Tibial nerve (tissue), 4 donors: ENCODE data around the gene THOC2. TPM values are rescaled to one million over a fixed set of nuclear protein-coding genes. Genes with fewer than 3 reads are reported as not detected.

Experiments
- DNase-seq, 2 donors: peaks; one replicate each; pipeline ENCODE4 v3.0.0-alpha.2; 2019; ENCODE audit warnings: low spot score in 2 of 2
- H3K27ac ChIP-seq, 4 donors: fragments of 200-600 bp; sonication (generic) in 3 of 4; one replicate each; pipeline ENCODE4 v1.5.1; 2017 to 2019; ENCODE audit warnings: mild to moderate bottlenecking in 1 of 4
- H3K27me3 ChIP-seq, 2 donors: fragments of 200-600 bp; sonication (generic) in 1 of 2; one replicate each; pipeline versions ENCODE4 v1.5.1 to v1.6.0; 2017 to 2019
- H3K36me3 ChIP-seq, 3 donors: fragments of 200-600 bp; sonication (generic); one replicate each; pipeline ENCODE4 v1.5.1; 2018 to 2019
- H3K4me1 ChIP-seq, 4 donors: fragments of 200-600 bp; sonication (generic) in 3 of 4; one replicate each; pipeline ENCODE4 v1.5.1; 2017 to 2019
- H3K4me3 ChIP-seq, 4 donors: fragments of 200-600 bp; sonication (generic) in 3 of 4; one replicate each; pipeline ENCODE4 v1.5.1; 2017 to 2019; ENCODE audit warnings: mild to moderate bottlenecking in 1 of 4, moderate library complexity in 1 of 4
- H3K9me3 ChIP-seq, 4 donors: fragments of 200-600 bp; sonication (generic) in 3 of 4; one replicate each; pipeline ENCODE4 v1.5.1; 2017 to 2019
- CTCF ChIP-seq, 5 experiments: fragments of 200-600 bp in 3 of 5; fragments of 450-650 bp in 2 of 5; sonication (generic) in 3 of 5; IDR thresholded peaks; one replicate each; pipeline ENCODE4 v1.5.1; 2016 to 2019; ENCODE audit warnings: antibody characterized with exemption in 5 of 5, mild to moderate bottlenecking in 3 of 5, moderate library complexity in 2 of 5
- EP300 ChIP-seq, 2 donors: sonication (generic); formaldehyde crosslinking; IDR thresholded peaks; one replicate each; pipeline ENCODE4 v1.6.1; 2017; ENCODE audit warnings: antibody characterized with exemption in 2 of 2, mild to moderate bottlenecking in 1 of 2
- POLR2A ChIP-seq, 2 donors: fragments of 450-650 bp; IDR thresholded peaks; one replicate each; pipeline ENCODE4 v1.6.1; 2017; ENCODE audit warnings: antibody characterized with exemption in 2 of 2, mild to moderate bottlenecking in 2 of 2, moderate library complexity in 2 of 2
- WGBS, 2 donors: methylation state at CpG; one replicate each; pipeline ENCODE4 v1.1.5; 2018; 5-methylcytosine and 5-hydroxymethylcytosine counted together
- small RNA-seq: library from RNA; depleted of rRNA; stranded (forward); fragments of <200 nt; gene quantifications from one replicate; pipeline ENCODE3, GENCODE V24; 2016
- total RNA-seq, 4 donors: library from RNA; depleted of rRNA; stranded (reverse); fragments of >200 nt; gene quantifications; one replicate each; pipeline ENCODE4 v1.1.0, GENCODE V29; 2016

Gene THOC2
- total RNA-seq, 4 donors from 2014 or later, result 74.4 to 93.3 (median 85.6) TPM

DNA sequence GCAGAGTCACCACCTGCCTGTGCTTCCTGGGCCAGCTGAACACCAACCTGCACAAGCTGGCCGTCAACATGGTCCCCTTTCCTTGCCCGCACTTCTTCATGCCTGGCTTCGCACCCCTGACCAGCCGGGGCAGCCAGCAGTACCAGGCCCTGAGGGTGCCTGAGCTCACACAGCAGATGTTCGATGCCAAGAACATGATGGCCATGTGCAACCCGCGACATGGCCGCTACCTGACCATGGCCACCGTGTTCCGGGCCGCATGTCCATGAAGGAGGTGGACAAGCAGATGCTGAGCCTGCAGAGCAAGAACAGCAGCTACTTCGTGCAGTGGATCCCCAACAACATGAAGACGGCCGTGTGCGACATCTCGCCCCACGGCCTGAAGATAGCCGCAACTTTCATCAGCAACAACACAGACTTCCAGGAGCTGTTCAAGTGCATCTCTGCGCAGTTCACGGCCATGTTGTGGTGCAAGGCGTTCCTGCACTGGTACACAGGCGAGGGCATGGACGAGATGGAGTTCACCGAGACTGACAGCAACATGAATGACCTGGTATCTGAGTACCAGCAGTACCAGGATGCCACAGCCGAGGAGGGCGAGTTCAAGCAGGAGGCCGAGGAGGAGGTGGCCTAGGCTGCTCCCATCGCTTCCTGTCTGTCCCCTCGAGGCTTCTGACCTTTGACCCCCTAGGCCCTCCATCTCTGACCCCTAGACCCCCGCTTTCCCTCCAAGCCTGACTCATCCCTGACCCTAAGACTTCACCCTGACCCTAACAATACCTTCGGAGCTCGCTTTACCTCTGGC is 170.3 kb downstream of the THOC2 start:
- TF ChIP-seq CTCF (IDR thresholded peaks at IDR 0.05) (no peak), POLR2A (IDR thresholded peaks at IDR 0.05) (no peak), EP300 (IDR thresholded peaks at IDR 0.05) (no peak)
- H3K36me3 ChIP-seq, result no peaks in the 10 kb centered on the region
- DNase-seq, result no peak
- WGBS, 2 donors, result 89 to 94% methylated on average over 14 to 32 of the region's 32 CpGs
- H3K27me3 ChIP-seq, result no peaks in the 10 kb centered on the region
- H3K4me3 ChIP-seq, result no peak overlapping the region
- H3K4me1 ChIP-seq, result no peaks in the 10 kb centered on the region
- H3K27ac ChIP-seq, result no peak overlapping the region
- H3K9me3 ChIP-seq, result no peaks in the 10 kb centered on the region

GRCh38 chrX:123561439-123562215 is 171.2 kb downstream of the THOC2 start:
- WGBS, 2 donors, result 90 to 93% methylated on average over 10 to 24 of the region's 28 CpGs

GRCh38 chrX:123550829-123551228 is 182.0 kb downstream of the THOC2 start:
- WGBS, 2 donors, result 71 to 100% methylated on average over 1 of the region's 1 CpG
- no peak overlapping the region for H3K27ac ChIP-seq
- H3K9me3 ChIP-seq, result no peaks in the 10 kb centered on the region
- TF ChIP-seq POLR2A (IDR thresholded peaks at IDR 0.05) (no peak), CTCF (IDR thresholded peaks at IDR 0.05) (no peak), EP300 (IDR thresholded peaks at IDR 0.05) (no peak)
- H3K4me3 ChIP-seq, result no peak overlapping the region
- no peaks in the 10 kb centered on the region for H3K36me3 ChIP-seq
- DNase-seq, result no peak
- H3K4me1 ChIP-seq, result no peaks in the 10 kb centered on the region
- H3K27me3 ChIP-seq, result no peaks in the 10 kb centered on the region

More at GRCh38 chrX:123561439-123562215, 171.2 kb downstream of the THOC2 start:
- H3K27me3 ChIP-seq, result no peaks in the 10 kb centered on the region
- H3K9me3 ChIP-seq, result no peaks in the 10 kb centered on the region
- TF ChIP-seq EP300 (IDR thresholded peaks at IDR 0.05), result no peak
- no peak for TF ChIP-seq CTCF (IDR thresholded peaks at IDR 0.05)
- no peak for TF ChIP-seq POLR2A (IDR thresholded peaks at IDR 0.05)
- H3K36me3 ChIP-seq, result no peaks in the 10 kb centered on the region
- no peak for DNase-seq
- no peak overlapping the region for H3K27ac ChIP-seq
- no peak overlapping the region for H3K4me3 ChIP-seq
- H3K4me1 ChIP-seq, result no peaks in the 10 kb centered on the region

Small RNAs within 50 kb of the gene (small RNA-seq; reads per million reads assigned to genes)
- not detected for gene AL030996.1
- gene RNU7-69P, result not detected

Other genes starting within 250 kb of the THOC2 start
- gene XIAP, start 127.0 kb upstream of the THOC2 start, total RNA-seq, result 10 to 100 TPM; 18.6 to 38.7 (median 30.4) TPM
- gene STAG2, start 228.7 kb upstream of the THOC2 start, total RNA-seq, result 10 to 100 TPM; 71.4 to 93.0 (median 80.7) TPM